Sciatic nerve (tissue), 2 donors: ENCODE results near the gene MARK2. TPM values are rescaled to one million over a fixed set of nuclear protein-coding genes. Genes with fewer than 3 reads are reported as not detected.
"Not testable (repeated sequence)": the region's sequence is repeated elsewhere in the genome, so short reads cannot be mapped to it uniquely, and the experiment has no call there.

Experiments used
- ATAC-seq: fragments of 200-7000 bp; cut with Tn5 transposase; one replicate; pipeline ENCODE4 v1.9.1; 2020; ENCODE audit warnings: mild to moderate bottlenecking, moderate library complexity
- DNase-seq: peaks from one replicate; pipeline ENCODE4 v3.0.0-alpha.2; 2020; ENCODE audit warnings: low spot score
- intact Hi-C: fragments of 100-400 bp; cut with DNase I; formaldehyde crosslinking; loops from one replicate; pipeline ENCODE4 v1.14.2; 2022
- total RNA-seq: library from RNA; stranded (reverse); fragmentation: NEBNext Ultra II Directional; extraction: Animal tissue kit (Norgen Biotek cat#: 25700); gene quantifications from one replicate; pipeline ENCODE4 v1.2.1, GENCODE V29; 2021
- donor health status: DM: no; HTN: no; CAD: no.
- donor health status: DM: no; HTN: no; CAD: no.

MARK2 gene
- total RNA-seq, 1 donor from 2014 or later: 29.8 TPM

- ATAC-seq (no peak), DNase-seq (no peak)
- intact Hi-C loops: no loop called here
Observed at GRCh38 chr11:63847363-63847762, 8.5 kb downstream of the MARK2 start.

GRCh38 chr11:63849691-63850090, 10.8 kb downstream of the MARK2 start:
- intact Hi-C loops: no loop called here
- no peak for ATAC-seq
- DNase-seq: no peak

GRCh38 chr11:63850920-63851319, 12.0 kb downstream of the MARK2 start:
- intact Hi-C loops: no loop called here
- DNase-seq (no peak), ATAC-seq (no peak)

- DNase-seq (no peak), ATAC-seq (no peak)
- intact Hi-C loops: no loop called here
Observed at GRCh38 chr11:63851364-63851763, 12.5 kb downstream of the MARK2 start.

GRCh38 chr11:63853476-63853875, 14.6 kb downstream of the MARK2 start:
- intact Hi-C loops: no loop called here
- DNase-seq (no peak), ATAC-seq (peak; percentile 55)

GRCh38 chr11:63854696-63855095, 15.8 kb downstream of the MARK2 start:
- no peak for DNase-seq
- no peak for ATAC-seq
- intact Hi-C loops: no loop called here

- intact Hi-C loops: no loop called here
- DNase-seq (no peak), ATAC-seq (no peak)
Observed at GRCh38 chr11:63855975-63856374, 17.1 kb downstream of the MARK2 start.

- DNase-seq (no peak), ATAC-seq (peak; percentile 84)
- intact Hi-C loops: no loop called here
Observed at GRCh38 chr11:63858628-63859550, 20.0 kb downstream of the MARK2 start.

GRCh38 chr11:63862923-63863322, 24.0 kb downstream of the MARK2 start:
- DNase-seq (no peak), ATAC-seq (no peak)
- intact Hi-C loops: no loop called here

GRCh38 chr11:63863620-63864019, 24.7 kb downstream of the MARK2 start:
- DNase-seq, ATAC-seq, intact Hi-C loops: not testable (repeated sequence)

GRCh38 chr11:63866211-63866610, 27.3 kb downstream of the MARK2 start:
- intact Hi-C loops: no loop called here
- ATAC-seq (peak; percentile 43), DNase-seq (peak; percentile 77)

GRCh38 chr11:63867511-63867910, 28.6 kb downstream of the MARK2 start:
- no peak for ATAC-seq
- intact Hi-C loops: no loop called here
- DNase-seq: no peak

- intact Hi-C loops: no loop called here
- ATAC-seq (no peak), DNase-seq (no peak)
Observed at GRCh38 chr11:63868399-63869064, 29.6 kb downstream of the MARK2 start.

- intact Hi-C loops: no loop called here
- ATAC-seq (no peak), DNase-seq (no peak)
Observed at GRCh38 chr11:63869171-63869591, 30.3 kb downstream of the MARK2 start.

GRCh38 chr11:63869683-63870082, 30.8 kb downstream of the MARK2 start:
- ATAC-seq: no peak
- intact Hi-C loops: no loop called here
- DNase-seq: no peak

- DNase-seq (no peak), ATAC-seq (no peak)
- intact Hi-C loops: no loop called here
Observed at GRCh38 chr11:63870351-63871140, 31.6 kb downstream of the MARK2 start.

- intact Hi-C loops: no loop called here
- ATAC-seq: peak; percentile 98
Observed at GRCh38 chr11:63871962-63872799, 33.3 kb downstream of the MARK2 start.

GRCh38 chr11:63872800-63873197, 33.9 kb downstream of the MARK2 start:
- ATAC-seq (no peak), DNase-seq (no peak)
- intact Hi-C loops: no loop called here

More at GRCh38 chr11:63871962-63872799, 33.3 kb downstream of the MARK2 start:
- DNase-seq: peak; percentile 76

GRCh38 chr11:63873311-63873710, 34.4 kb downstream of the MARK2 start:
- ATAC-seq (no peak), DNase-seq (no peak)
- intact Hi-C loops: no loop called here
